HG03558 (cell line): ENCODE results near the gene RUFY4.

Source experiments
- ATAC-seq: cut with Tn5 transposase; IDR thresholded peaks from one replicate; pipeline ENCODE4 v1.9.1; 2021; ENCODE audit warnings: moderate number of reproducible peaks; ENCODE audit not compliant: unreplicated experiment; ENCODE audit errors: extremely low read depth

The RUFY4 gene

GRCh38 chr2:218130377-218130776 lies 61.3 kb downstream of the RUFY4 start:
- no peak for ATAC-seq

- no peak for ATAC-seq
Observed at GRCh38 chr2:218130822-218131221, 61.8 kb downstream of the RUFY4 start.

- ATAC-seq, result no peak
Observed at GRCh38 chr2:218137514-218137913, 68.5 kb downstream of the RUFY4 start.

- no peak for ATAC-seq
Observed at GRCh38 chr2:218138047-218138446, 69.0 kb downstream of the RUFY4 start.
